Panc1 (cell line): Measurements from ENCODE around the gene PANK1.

Source experiments
- CTCF ChIP-seq: fragments of 450-650 bp; IDR thresholded peaks from 2 replicates; pipeline ENCODE4 v1.5.1; 2017; ENCODE audit warnings: mild to moderate bottlenecking
- POLR2AphosphoS5 ChIP-seq: IDR thresholded peaks from 2 replicates; pipeline ENCODE4 v1.6.1; 2012; ENCODE audit warnings: mild to moderate bottlenecking, low read depth, low read length, moderate library complexity
- SIN3A ChIP-seq: IDR thresholded peaks from 2 replicates; pipeline ENCODE4 v1.6.1; 2012; ENCODE audit warnings: low read depth, mild to moderate bottlenecking, low read length, moderate library complexity, borderline replicate concordance; ENCODE audit not compliant: insufficient read depth
- TCF7L2 ChIP-seq: IDR thresholded peaks from 2 replicates; pipeline ENCODE4 v1.6.1; 2011; ENCODE audit warnings: mild to moderate bottlenecking, low read depth, low read length, inconsistent platforms

- no peak for TF ChIP-seq CTCF
- TF ChIP-seq TCF7L2 = no peak
- no peak for TF ChIP-seq POLR2AphosphoS5
- TF ChIP-seq SIN3A = no peak
Measured at GRCh38 chr10:89668386-89669071, 23.5 kb upstream of the PANK1 start.
